GM12878 (cell line): ENCODE results near the gene DLEC1.

Experiments used
- BHLHE40 ChIP-seq, 2 experiments: fragments of 450-650 bp in 1 of 2; IDR thresholded peaks; 2 replicates each; pipeline ENCODE4 v1.6.1; 2011 to 2017; ENCODE audit warnings: low read depth in 2 of 2, borderline replicate concordance in 1 of 2, improper control_type of control experiment in 1 of 2, low read length in 1 of 2, mild to moderate bottlenecking in 1 of 2
- CTCF ChIP-seq, 3 experiments: IDR thresholded peaks in 2 of 3; conservative IDR thresholded peaks in 1 of 3; 2 replicates each; pipeline ENCODE4 v1.5.1; 2011; ENCODE audit warnings: low read depth in 3 of 3, low read length in 3 of 3, mild to moderate bottlenecking in 3 of 3, control low read depth in 2 of 3, moderate library complexity in 2 of 3, inconsistent platforms in 1 of 3, mixed read lengths in 1 of 3; ENCODE audit not compliant: control insufficient read depth in 2 of 3, insufficient read depth in 1 of 3; ENCODE audit errors: extremely low read depth in 1 of 3
- HSF1 ChIP-seq: fragments of 150-350 bp; IDR thresholded peaks from 2 replicates; pipeline ENCODE4 v1.6.1; 2014; ENCODE audit warnings: mild to moderate bottlenecking, low read depth, low read length
- MEF2B ChIP-seq: fragments of 450-650 bp; IDR thresholded peaks from 2 replicates; pipeline ENCODE4 v1.6.1; 2018; ENCODE audit warnings: mild to moderate bottlenecking, moderate library complexity; ENCODE audit not compliant: partially characterized antibody, poor library complexity, severe bottlenecking
- POLR2AphosphoS2 ChIP-seq: IDR thresholded peaks from 2 replicates; pipeline ENCODE4 v1.6.1; 2011; ENCODE audit warnings: low read depth, mild to moderate bottlenecking, low read length, improper control_type of control experiment, moderate library complexity
- RAD21 ChIP-seq: IDR thresholded peaks from 2 replicates; pipeline ENCODE4 v1.6.1; 2011; ENCODE audit warnings: mild to moderate bottlenecking, low read depth, low read length, moderate library complexity; ENCODE audit not compliant: insufficient read depth
- TBL1XR1 ChIP-seq: IDR thresholded peaks from 2 replicates; pipeline ENCODE4 v1.6.1; 2012; ENCODE audit warnings: low read depth, low read length, improper control_type of control experiment
- TCF3 ChIP-seq: IDR thresholded peaks from 2 replicates; pipeline ENCODE4 v1.6.1; 2012; ENCODE audit warnings: low read depth, mild to moderate bottlenecking, low read length, borderline replicate concordance; ENCODE audit not compliant: insufficient read depth
- ZZZ3 ChIP-seq: IDR thresholded peaks from 2 replicates; pipeline ENCODE4 v1.6.1; 2011; ENCODE audit warnings: low read depth; ENCODE audit not compliant: control insufficient read depth, insufficient read length

- TF ChIP-seq HSF1 (no peak), TCF3 (no peak), BHLHE40 (IDR thresholded peaks at IDR 0.05; ENCODE audit: borderline replicate concordance in 1 of 2, low read depth in 2 of 2, low read length in 1 of 2) (no peak), ZZZ3 (no peak), MEF2B (no peak), CTCF (IDR thresholded peaks at IDR 0.05 in 2 of 3, conservative IDR thresholded peaks at IDR 0.05 in 1 of 3; ENCODE audit: control insufficient read depth in 2 of 3, extremely low read depth in 1 of 3, insufficient read depth in 1 of 3, low read depth in 3 of 3, low read length in 3 of 3) (no peak), POLR2AphosphoS2 (no peak), TBL1XR1 (no peak), RAD21 (no peak)
These were observed 36.1 kb upstream of the DLEC1 start for GRCh38 chr3:38002940-38003339.
